Measurements from ENCODE around the gene IGFL2. TPM values are rescaled to one million over a fixed set of nuclear protein-coding genes. Genes with fewer than 3 reads are reported as not detected.
A peak's percentile ranks its signal among the peaks of the same experiment; 100 is the strongest.

IGFL2 gene
- total and polyA plus RNA-seq, 9 of the 15 experiments (the other 6 are each of a cell fraction or from before 2014, with no cell fraction given): 0.42 to 1.7 (median 0.75) TPM; not detected in 2

- TF ChIP-seq KLF10 (CRISPR knock-in tag; IDR thresholded peaks at IDR 0.05) (peak; percentile 78; the same call in 1 of the 2 replicates), POLR2AphosphoS2 (IDR thresholded peaks at IDR 0.05; ENCODE audit: low read length) (peak; percentile 43; the same call in 1 of the 2 replicates), HEY1 (CRISPR knock-in tag; IDR thresholded peaks at IDR 0.05; ENCODE audit: borderline replicate concordance) (peak; percentile 95), TCF3 (CRISPR knock-in tag; IDR thresholded peaks at IDR 0.05) (no peak), SP1 (CRISPR knock-in tag; IDR thresholded peaks at IDR 0.05) (peak; percentile 56; the same call in 1 of the 2 replicates), CGGBP1 (CRISPR knock-in tag; IDR thresholded peaks at IDR 0.05) (no peak), SMARCB1 (IDR thresholded peaks at IDR 0.05; ENCODE audit: insufficient read length, low read depth) (no peak), REST (IDR thresholded peaks at IDR 0.05; ENCODE audit: borderline replicate concordance) (no peak), REST (CRISPR knock-in tag; IDR thresholded peaks at IDR 0.05; ENCODE audit: low read depth) (peak; percentile 36; the same call in 1 of the 2 replicates), DLX4 (CRISPR knock-in tag; IDR thresholded peaks at IDR 0.05) (no peak), ESRRB (CRISPR knock-in tag; IDR thresholded peaks at IDR 0.05; ENCODE audit: borderline replicate concordance) (peak; percentile 9; the same call in 1 of the 2 replicates), MYC (IDR thresholded peaks at IDR 0.05; ENCODE audit: low read depth, low read length) (no peak), MYC (CRISPR knock-in tag; IDR thresholded peaks at IDR 0.05; ENCODE audit: borderline replicate concordance, low read depth) (peak; percentile 58; the same call in 1 of the 2 replicates), LEF1 (IDR thresholded peaks at IDR 0.05) (no peak), THRAP3 (IDR thresholded peaks at IDR 0.05; ENCODE audit: borderline replicate concordance) (no peak), ZFP1 (CRISPR knock-in tag; IDR thresholded peaks at IDR 0.05) (peak; percentile 77), PATZ1 (CRISPR knock-in tag; IDR thresholded peaks at IDR 0.05; ENCODE audit: borderline replicate concordance) (peak; percentile 70; the same call in 1 of the 2 replicates), OTX1 (CRISPR knock-in tag; IDR thresholded peaks at IDR 0.05) (peak; percentile 97)
Measured at GRCh38 chr19:46196410-46197124, 48.5 kb downstream of the IGFL2 start (continued).

All from K562 (cell line).